ENCODE results near the gene ASPM.

ASPM gene

DNA sequence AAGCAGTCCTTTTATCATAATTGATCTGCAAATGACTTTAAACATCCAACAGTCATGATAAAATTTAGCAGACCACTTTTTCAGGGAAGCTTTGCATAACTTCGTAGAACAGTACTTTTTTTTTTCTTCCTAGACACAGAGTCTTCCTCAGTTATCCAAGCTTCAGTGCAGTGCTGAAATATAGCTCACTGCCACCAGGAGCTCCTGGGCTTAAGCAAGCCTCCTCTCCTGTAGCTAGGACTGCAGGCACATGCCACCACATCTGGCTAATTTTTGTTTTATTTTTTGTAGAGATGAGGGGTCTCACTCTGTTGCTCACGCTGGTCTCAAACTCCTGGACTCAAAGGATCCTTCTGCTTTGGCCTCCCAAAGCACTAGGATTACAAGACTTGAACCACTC lies 83.3 kb downstream of the ASPM start:
- H3K4me3 ChIP-seq (replicated peaks; ENCODE audit: insufficient read depth, low read length), result no peak overlapping the region
- TF ChIP-seq, protein P1, sequence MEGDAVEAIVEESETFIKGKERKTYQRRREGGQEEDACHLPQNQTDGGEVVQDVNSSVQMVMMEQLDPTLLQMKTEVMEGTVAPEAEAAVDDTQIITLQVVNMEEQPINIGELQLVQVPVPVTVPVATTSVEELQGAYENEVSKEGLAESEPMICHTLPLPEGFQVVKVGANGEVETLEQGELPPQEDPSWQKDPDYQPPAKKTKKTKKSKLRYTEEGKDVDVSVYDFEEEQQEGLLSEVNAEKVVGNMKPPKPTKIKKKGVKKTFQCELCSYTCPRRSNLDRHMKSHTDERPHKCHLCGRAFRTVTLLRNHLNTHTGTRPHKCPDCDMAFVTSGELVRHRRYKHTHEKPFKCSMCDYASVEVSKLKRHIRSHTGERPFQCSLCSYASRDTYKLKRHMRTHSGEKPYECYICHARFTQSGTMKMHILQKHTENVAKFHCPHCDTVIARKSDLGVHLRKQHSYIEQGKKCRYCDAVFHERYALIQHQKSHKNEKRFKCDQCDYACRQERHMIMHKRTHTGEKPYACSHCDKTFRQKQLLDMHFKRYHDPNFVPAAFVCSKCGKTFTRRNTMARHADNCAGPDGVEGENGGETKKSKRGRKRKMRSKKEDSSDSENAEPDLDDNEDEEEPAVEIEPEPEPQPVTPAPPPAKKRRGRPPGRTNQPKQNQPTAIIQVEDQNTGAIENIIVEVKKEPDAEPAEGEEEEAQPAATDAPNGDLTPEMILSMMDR (IDR thresholded peaks at IDR 0.05; ENCODE audit: insufficient read depth, low read length), result no peak
- TF ChIP-seq GABPA (IDR thresholded peaks at IDR 0.05; ENCODE audit: low read depth), result no peak
- TF ChIP-seq REST (IDR thresholded peaks at IDR 0.05; ENCODE audit: insufficient replicate concordance, low read depth), result no peak
- no peak for TF ChIP-seq SPI1 (IDR thresholded peaks at IDR 0.05; ENCODE audit: borderline replicate concordance, low read depth)
- TF ChIP-seq POLR2AphosphoS5 (IDR thresholded peaks at IDR 0.05; ENCODE audit: low read depth), result no peak
- H3K27ac ChIP-seq (replicated peaks), result no peak overlapping the region
- DNase-seq (ENCODE audit: low read depth in 1 of 2, low spot score in 1 of 2), result no peak
- peaks cover 2% of the 10 kb centered on the region for H3K27me3 ChIP-seq (ENCODE audit: insufficient read depth, poor library complexity, severe bottlenecking)

GRCh38 chr1:197062692-197063091 lies 83.8 kb downstream of the ASPM start:
- Histone ChIP-seq H3K27me3 (ENCODE audit: insufficient read depth, poor library complexity, severe bottlenecking) (peaks cover 2% of the 10 kb centered on the region), H3K27ac (replicated peaks) (no peak overlapping the region), H3K4me3 (replicated peaks; ENCODE audit: insufficient read depth, low read length) (no peak overlapping the region)
- TF ChIP-seq, protein P1 (IDR thresholded peaks at IDR 0.05; ENCODE audit: insufficient read depth, low read length), result no peak
- no peak for DNase-seq (ENCODE audit: low read depth in 1 of 2, low spot score in 1 of 2)

DNA sequence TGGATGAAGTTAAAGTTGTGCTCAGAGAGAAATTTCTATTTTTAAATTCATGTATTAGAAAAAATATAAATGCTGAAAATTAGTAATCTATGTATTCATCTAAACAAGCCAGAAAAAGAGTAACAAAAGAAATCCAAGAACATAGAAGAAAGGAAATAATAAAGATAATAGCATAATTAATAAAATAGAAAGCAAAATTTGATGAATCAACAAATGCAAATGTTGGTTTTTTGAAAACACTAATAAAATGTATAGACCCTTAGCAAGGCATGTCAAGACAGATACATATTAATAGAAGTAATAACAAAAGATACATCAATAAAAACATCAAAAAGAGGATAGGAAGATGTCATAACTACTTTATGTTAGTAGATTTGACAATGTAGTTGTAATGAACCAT lies 97.4 kb downstream of the ASPM start:
- Histone ChIP-seq H3K27ac (replicated peaks) (no peak overlapping the region), H3K27me3 (ENCODE audit: insufficient read depth, poor library complexity, severe bottlenecking) (no peaks in the 10 kb centered on the region), H3K4me3 (replicated peaks; ENCODE audit: insufficient read depth, low read length) (no peak overlapping the region)
- TF ChIP-seq REST (IDR thresholded peaks at IDR 0.05; ENCODE audit: insufficient replicate concordance, low read depth) (no peak), SPI1 (IDR thresholded peaks at IDR 0.05; ENCODE audit: borderline replicate concordance, low read depth) (no peak), POLR2AphosphoS5 (IDR thresholded peaks at IDR 0.05; ENCODE audit: low read depth) (no peak), GABPA (IDR thresholded peaks at IDR 0.05; ENCODE audit: low read depth) (no peak)
- TF ChIP-seq, protein P1 (IDR thresholded peaks at IDR 0.05; ENCODE audit: insufficient read depth, low read length), result no peak
- DNase-seq (ENCODE audit: low read depth in 1 of 2, low spot score in 1 of 2), result no peak

GRCh38 chr1:197042676-197043341 lies 103.7 kb downstream of the ASPM start:
- H3K27ac ChIP-seq (replicated peaks), result no peak overlapping the region
- no peak for TF ChIP-seq POLR2AphosphoS5 (IDR thresholded peaks at IDR 0.05; ENCODE audit: low read depth)
- TF ChIP-seq SPI1 (IDR thresholded peaks at IDR 0.05; ENCODE audit: borderline replicate concordance, low read depth), result no peak
- TF ChIP-seq, protein P1 (IDR thresholded peaks at IDR 0.05; ENCODE audit: insufficient read depth, low read length), result no peak
- no peak for TF ChIP-seq REST (IDR thresholded peaks at IDR 0.05; ENCODE audit: insufficient replicate concordance, low read depth)
- no peak for TF ChIP-seq GABPA (IDR thresholded peaks at IDR 0.05; ENCODE audit: low read depth)
- H3K27me3 ChIP-seq (ENCODE audit: insufficient read depth, poor library complexity, severe bottlenecking), result no peaks in the 10 kb centered on the region
- DNase-seq (ENCODE audit: low read depth in 1 of 2, low spot score in 1 of 2), result no peak
- no peak overlapping the region for H3K4me3 ChIP-seq (replicated peaks; ENCODE audit: insufficient read depth, low read length)
